GM19455 (cell line): ENCODE results near the gene BTBD3.

Experiments used
- ATAC-seq: cut with Tn5 transposase; IDR thresholded peaks from one replicate; pipeline ENCODE4 v1.9.1; 2021; ENCODE audit not compliant: unreplicated experiment

BTBD3 gene

DNA sequence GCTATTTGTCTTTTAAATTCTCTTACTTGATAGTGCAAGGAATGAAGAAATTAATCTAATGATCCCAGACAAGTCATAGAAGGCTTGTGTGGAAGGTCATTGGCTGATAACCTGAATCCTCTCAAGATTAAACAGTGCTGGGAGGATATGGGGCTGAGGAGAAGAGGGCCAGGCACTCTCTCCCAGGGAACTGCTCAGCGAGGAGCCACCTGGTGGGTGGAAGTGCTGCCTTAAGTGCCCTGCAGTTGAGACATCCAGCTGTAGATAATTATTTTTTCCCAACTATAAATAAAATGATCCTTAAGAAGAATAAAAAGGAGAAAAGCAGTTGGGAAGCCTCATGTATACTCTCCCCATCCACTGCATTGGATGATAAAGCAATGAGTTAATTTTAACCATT is 47.9 kb downstream of the BTBD3 start:
- ATAC-seq, result no peak

DNA sequence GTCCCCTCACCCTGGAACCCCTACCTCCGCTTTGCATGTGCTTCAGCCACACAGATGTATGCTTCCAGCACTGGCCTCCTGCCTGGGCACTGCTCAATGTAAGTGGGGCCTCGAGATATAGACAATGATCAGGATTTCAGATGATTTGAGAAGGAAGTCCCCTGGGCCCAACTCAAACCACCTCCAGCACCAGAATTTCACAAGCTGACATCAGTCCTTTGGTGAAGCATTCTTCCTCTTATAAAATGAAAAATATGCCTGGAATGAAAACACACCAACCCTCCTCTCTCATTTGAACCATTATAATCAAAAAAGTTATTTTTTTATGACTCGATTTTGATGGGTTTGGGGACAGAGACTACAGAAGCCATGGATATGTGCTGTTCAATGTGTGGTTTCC is 48.5 kb downstream of the BTBD3 start:
- no peak for ATAC-seq

DNA sequence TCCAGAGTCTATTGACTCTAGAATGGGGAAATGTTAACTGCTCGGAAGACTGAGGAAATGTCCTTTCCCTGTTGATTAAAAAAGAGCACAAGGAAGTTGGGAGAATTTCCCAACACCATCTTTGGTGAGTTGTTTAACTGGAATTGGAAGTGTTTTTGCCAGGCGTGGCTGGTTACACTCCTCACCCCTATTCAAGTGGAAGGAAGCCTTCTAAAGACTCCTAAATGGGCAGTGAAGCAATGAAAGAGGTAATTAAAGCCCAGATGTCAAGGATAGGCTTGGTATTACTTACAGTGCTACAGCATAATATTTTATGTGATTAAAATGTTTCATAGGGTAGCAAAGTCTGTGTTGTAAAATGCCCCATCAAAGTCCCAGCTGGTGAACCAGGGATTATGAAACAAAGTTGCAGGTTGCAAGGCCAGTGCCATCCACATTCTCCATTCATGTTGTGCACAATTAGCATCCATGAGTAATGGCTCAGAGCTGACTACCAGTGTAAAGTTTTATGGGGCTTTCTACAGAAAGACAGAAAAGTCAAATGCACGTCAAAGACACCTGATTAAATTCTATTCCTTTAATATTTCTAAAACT is 52.6 kb downstream of the BTBD3 start:
- no peak for ATAC-seq

DNA sequence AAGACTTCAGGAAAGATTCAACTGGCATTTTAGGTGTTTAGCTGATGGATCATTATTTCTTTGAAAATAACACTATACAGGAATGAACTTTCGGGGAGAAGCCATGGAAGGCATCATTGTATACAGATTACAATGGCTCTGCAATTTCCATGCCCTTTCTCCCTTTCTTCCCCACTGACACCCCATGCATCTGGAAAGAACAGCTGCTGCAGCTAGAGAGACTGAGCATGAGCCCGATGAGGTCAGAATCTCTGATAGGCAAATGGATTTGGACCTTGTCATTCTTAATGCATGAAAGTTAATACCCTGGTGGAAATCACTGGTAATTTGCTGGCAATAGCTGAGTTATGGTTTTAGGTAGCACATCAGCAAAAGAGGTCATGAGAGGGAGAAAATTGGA is 54.8 kb downstream of the BTBD3 start:
- ATAC-seq, result no peak
